ENCODE data around the gene TIFAB.
A peak's percentile ranks its signal among the peaks of the same experiment; 100 is the strongest.

TIFAB gene

GRCh38 chr5:135398855-135399793 is 53.0 kb downstream of the TIFAB start, which contains the start of gene MACROH2A1:
Gene MACROH2A1, minus strand, starts transcription at chr5:135399231. Its CDS starts 10,138 bp downstream, at chr5:135389093.
- H3K4me3 ChIP-seq (ENCODE audit: low read length) = peak within 1 kb of the TSS; percentile 72
- no peak within 1 kb of the TSS for H3K27ac ChIP-seq (ENCODE audit: low read length)
- H3K4me1 ChIP-seq (ENCODE audit: control insufficient read depth, low read depth, low read length) = peaks cover 35% of the 10 kb centered on the region
- no peaks in the 10 kb centered on the region for H3K9me3 ChIP-seq (ENCODE audit: control insufficient read depth, low read depth, low read length)
- peak within 1 kb of the TSS; percentile 71 for H3K9ac ChIP-seq (ENCODE audit: low read length)
- H3K27me3 ChIP-seq (ENCODE audit: control insufficient read depth, insufficient read depth, low read length) = peaks cover 55% of the 10 kb centered on the region
- no peaks in the 10 kb centered on the region for H3K36me3 ChIP-seq (ENCODE audit: control insufficient read depth, low read depth, low read length)

DNA sequence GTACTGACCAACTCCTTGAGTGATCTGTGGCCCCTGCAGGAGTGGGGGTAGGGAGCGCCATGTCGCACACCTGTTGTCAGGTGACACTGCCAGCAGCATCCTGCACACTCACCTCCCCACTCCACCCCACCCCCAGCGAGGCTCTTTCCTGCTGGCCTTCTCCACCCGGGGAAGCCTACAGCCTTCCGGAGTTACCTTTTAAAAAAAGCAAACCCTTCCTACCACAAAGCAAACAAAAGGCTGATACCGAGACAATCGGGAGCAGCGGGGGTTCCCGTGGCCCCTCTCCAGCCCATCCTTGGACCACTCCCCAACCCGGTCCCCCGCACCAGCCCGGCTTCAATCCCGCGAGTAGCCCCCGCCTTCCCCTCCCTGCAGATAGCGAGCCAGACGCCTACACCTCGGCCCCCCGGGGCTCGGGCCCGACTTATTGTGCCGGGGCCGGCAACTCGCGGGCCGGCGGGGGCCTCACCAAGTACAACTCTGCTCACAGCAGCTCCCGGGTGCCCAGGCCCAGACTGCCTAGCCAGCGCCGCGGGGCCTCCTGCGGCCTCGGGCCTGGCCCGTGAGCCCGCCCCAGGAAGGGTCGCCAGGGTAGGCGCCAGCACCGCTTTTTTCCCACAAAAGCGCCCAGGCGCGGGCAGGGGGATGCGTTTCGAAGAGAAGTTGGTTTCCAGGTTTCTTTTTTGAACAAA is 53.8 kb downstream of the TIFAB start:
- Histone ChIP-seq H3K9ac (ENCODE audit: low read length) (peak overlapping the region; percentile 71), H3K27ac (ENCODE audit: low read length) (no peak overlapping the region), H3K36me3 (ENCODE audit: control insufficient read depth, low read depth, low read length) (no peaks in the 10 kb centered on the region), H3K4me1 (ENCODE audit: control insufficient read depth, low read depth, low read length) (peaks cover 31% of the 10 kb centered on the region), H3K9me3 (ENCODE audit: control insufficient read depth, low read depth, low read length) (no peaks in the 10 kb centered on the region), H3K27me3 (ENCODE audit: control insufficient read depth, insufficient read depth, low read length) (peaks cover 53% of the 10 kb centered on the region), H3K4me3 (ENCODE audit: low read length) (peak overlapping the region; percentile 72)

All from iPS-18a (cell line).